Activated B cell treated with CpG ODN at 0.5 μM for 24 hours (primary cell): Measurements from ENCODE around the gene LGALS8. TPM values are rescaled to one million over a fixed set of nuclear protein-coding genes. Genes with fewer than 3 reads are reported as not detected.

Experiments
- ATAC-seq: fragments of 200-7000 bp; cut with Tn5 transposase; one replicate; pipeline ENCODE4 v1.10.0; 2021; ENCODE audit warnings: low read depth, mild to moderate bottlenecking, moderate library complexity
- CTCF ChIA-PET: fragments of 350-600 bp; sonication (Branson Sonifier 250); formaldehyde crosslinking; loops from one replicate; lab custom pipeline; 2021; ENCODE audit warnings: antibody characterized with exemption; lab: Charles Lee
- POLR2A ChIA-PET: fragments of 350-600 bp; sonication (Branson Sonifier 250); formaldehyde crosslinking; loops from one replicate; lab custom pipeline; 2021; ENCODE audit warnings: antibody characterized with exemption; lab: Charles Lee
- DNase-seq: peaks from one replicate; pipeline ENCODE4 v3.0.0; 2022
- H3K27ac Mint-ChIP-seq: one replicate; pipeline ENCODE4 v1.8.0; 2020; ENCODE audit warnings: mixed read lengths
- H3K27me3 Mint-ChIP-seq: one replicate; pipeline ENCODE4 v1.8.0; 2021; ENCODE audit warnings: mixed read lengths
- H3K36me3 Mint-ChIP-seq: one replicate; pipeline ENCODE4 v1.8.0; 2021; ENCODE audit warnings: low read depth, mixed read lengths
- H3K4me1 Mint-ChIP-seq: one replicate; pipeline ENCODE4 v1.8.0; 2021; ENCODE audit warnings: mixed read lengths
- H3K4me3 Mint-ChIP-seq: one replicate; pipeline ENCODE4 v1.8.0; 2020; ENCODE audit warnings: mild to moderate bottlenecking, mixed read lengths
- H3K9me3 Mint-ChIP-seq: one replicate; pipeline ENCODE4 v1.8.0; 2020; ENCODE audit warnings: mixed read lengths
- CTCF ChIP-seq: fragments of 200-600 bp; IDR thresholded peaks from one replicate; pipeline ENCODE4 v1.8.0; 2022; ENCODE audit warnings: antibody characterized with exemption, mild to moderate bottlenecking
- intact Hi-C: fragments of 100-400 bp; cut with micrococcal nuclease; formaldehyde crosslinking; loops from one replicate; pipeline ENCODE4 v1.15.1; 2024
- total RNA-seq: library from RNA; stranded (reverse); gene quantifications from 2 replicates; pipeline ENCODE4 v1.2.3, GENCODE V29; 2022

The LGALS8 gene
- total RNA-seq, 1 donor from 2014 or later = 37.4 TPM

GRCh38 chr1:236532850-236533249, 9.1 kb downstream of the LGALS8 start:
- intact Hi-C loops = no loop called here
- CTCF ChIA-PET = no interaction called here
- Mint-ChIP-seq H3K27me3 (no peaks in the 10 kb centered on the region), H3K36me3 (peaks cover 36% of the 10 kb centered on the region), H3K27ac (no peak overlapping the region), H3K4me1 (peaks cover 27% of the 10 kb centered on the region), H3K4me3 (no peak overlapping the region), H3K9me3 (no peaks in the 10 kb centered on the region)
- ATAC-seq (no peak), DNase-seq (no peak)
- POLR2A ChIA-PET = no interaction called here
- no peak for TF ChIP-seq CTCF

GRCh38 chr1:236534151-236534651, 10.4 kb downstream of the LGALS8 start:
- intact Hi-C loops = no loop called here
- Mint-ChIP-seq H3K36me3 (peaks cover 42% of the 10 kb centered on the region), H3K27me3 (no peaks in the 10 kb centered on the region), H3K27ac (no peak overlapping the region), H3K4me3 (no peak overlapping the region), H3K9me3 (no peaks in the 10 kb centered on the region), H3K4me1 (peaks cover 27% of the 10 kb centered on the region)
- TF ChIP-seq CTCF = no peak
- ATAC-seq (no peak), DNase-seq (no peak)
- ChIA-PET POLR2A (no interaction called here), CTCF (no interaction called here)

DNA sequence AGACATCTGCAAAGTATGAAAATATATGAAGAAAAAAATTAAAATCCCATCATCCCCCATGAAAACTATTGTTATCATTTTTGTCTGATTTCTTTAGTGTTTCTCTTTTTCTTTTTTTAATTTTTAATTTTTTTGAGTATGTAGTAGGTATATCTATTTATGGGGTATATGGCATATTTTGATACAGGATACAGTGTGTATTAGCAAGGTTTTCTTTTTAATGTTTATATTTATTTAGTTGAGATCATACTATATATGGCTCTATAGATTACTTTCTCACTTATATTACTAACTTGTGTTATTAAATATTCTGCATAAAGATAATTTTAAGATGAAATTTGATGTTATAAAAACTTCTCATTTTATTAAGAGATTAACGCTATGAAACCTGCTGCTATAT, 11.4 kb downstream of the LGALS8 start:
- peaks cover 50% of the 10 kb centered on the region for H3K36me3 Mint-ChIP-seq
- POLR2A ChIA-PET = interaction anchor here (0.7 kb wide), 1 partner anchor 8 kb away, joined by 5 read pairs; no protein-coding TSS in a partner anchor
- intact Hi-C loops = no loop called here
- peaks cover 25% of the 10 kb centered on the region for H3K4me1 Mint-ChIP-seq
- TF ChIP-seq CTCF = no peak
- CTCF ChIA-PET = no interaction called here
- no peak for DNase-seq
- H3K9me3 Mint-ChIP-seq = no peaks in the 10 kb centered on the region
- H3K27ac Mint-ChIP-seq = no peak overlapping the region
- no peak overlapping the region for H3K4me3 Mint-ChIP-seq
- ATAC-seq = no peak
- no peaks in the 10 kb centered on the region for H3K27me3 Mint-ChIP-seq

DNA sequence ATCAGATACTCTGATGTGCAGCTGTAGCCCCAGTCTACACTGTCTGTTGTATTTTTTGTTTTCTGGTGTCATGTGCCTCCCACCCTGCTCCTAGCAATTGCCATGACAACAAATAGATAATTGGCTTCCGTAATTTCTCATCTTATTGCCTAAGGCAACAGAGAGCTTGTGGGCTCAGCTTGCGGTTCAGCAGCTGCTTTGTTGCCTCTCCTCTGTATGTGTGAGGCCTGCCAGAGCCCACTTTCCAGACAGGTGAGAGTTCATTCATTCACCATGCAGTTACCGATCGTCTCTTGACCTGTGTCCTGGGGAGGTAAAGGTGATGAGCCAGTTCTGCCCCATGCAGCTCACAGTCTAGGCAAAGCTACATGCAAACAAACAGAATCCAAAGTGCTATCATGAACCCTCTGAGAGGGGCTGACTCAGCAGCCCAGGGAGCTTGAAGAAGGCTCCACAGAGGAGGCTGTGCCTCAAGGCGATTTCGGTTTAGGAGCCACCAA, 11.9 kb downstream of the LGALS8 start:
- Mint-ChIP-seq H3K27me3 (no peaks in the 10 kb centered on the region), H3K36me3 (peaks cover 53% of the 10 kb centered on the region), H3K4me3 (no peak overlapping the region), H3K4me1 (peaks cover 20% of the 10 kb centered on the region), H3K27ac (no peak overlapping the region), H3K9me3 (no peaks in the 10 kb centered on the region)
- ATAC-seq = no peak
- ChIA-PET POLR2A (no interaction called here), CTCF (no interaction called here)
- no peak for TF ChIP-seq CTCF
- intact Hi-C loops = no loop called here
- no peak for DNase-seq

- TF ChIP-seq CTCF = no peak
- no peak overlapping the region for H3K27ac Mint-ChIP-seq
- no peaks in the 10 kb centered on the region for H3K9me3 Mint-ChIP-seq
- intact Hi-C loops = no loop called here
- DNase-seq (no peak), ATAC-seq (no peak)
- H3K27me3 Mint-ChIP-seq = no peaks in the 10 kb centered on the region
- H3K4me3 Mint-ChIP-seq = no peak overlapping the region
- peaks cover 13% of the 10 kb centered on the region for H3K4me1 Mint-ChIP-seq
- CTCF ChIA-PET = interaction anchor here (1.3 kb wide), 1 partner anchor 10 kb away, joined by 4 read pairs; no protein-coding TSS in a partner anchor
- POLR2A ChIA-PET = no interaction called here
- H3K36me3 Mint-ChIP-seq = peaks cover 57% of the 10 kb centered on the region
Measured at GRCh38 chr1:236536540-236536939, 12.8 kb downstream of the LGALS8 start.
